MM.1S (cell line): Measurements from ENCODE around the gene ZMIZ1.

ENCODE experiments used
- DNase-seq: peaks from one replicate; pipeline ENCODE4 v3.0.0-alpha.2; 2015
- H2AFZ ChIP-seq: fragments of 300-600 bp; sonication (generic); 2 replicates; pipeline ENCODE4 v1.6.0; 2016; ENCODE audit warnings: antibody characterized with exemption, low read length
- H3F3A ChIP-seq: fragments of 300-600 bp; sonication (generic); 2 replicates; pipeline ENCODE4 v1.6.1; 2016; ENCODE audit warnings: mild to moderate bottlenecking, antibody characterized with exemption, low read length, moderate library complexity, mixed read lengths; ENCODE audit not compliant: insufficient read depth
- H3K27ac ChIP-seq: fragments of 300-600 bp; sonication (generic); 2 replicates; pipeline ENCODE4 v1.5.1; 2016; ENCODE audit warnings: mild to moderate bottlenecking, low read length
- H3K27me3 ChIP-seq: fragments of 300-600 bp; sonication (generic); replicated peaks from 2 replicates; pipeline ENCODE4 v1.6.0; 2016; ENCODE audit warnings: low read length; ENCODE audit not compliant: insufficient read depth
- H3K36me3 ChIP-seq: fragments of 300-600 bp; sonication (generic); replicated peaks from 2 replicates; pipeline ENCODE4 v1.6.1; 2016; ENCODE audit warnings: mild to moderate bottlenecking, low read length, mixed read lengths; ENCODE audit not compliant: insufficient read depth
- H3K4me1 ChIP-seq: fragments of 300-600 bp; sonication (generic); 2 replicates; pipeline ENCODE4 v1.6.1; 2016; ENCODE audit warnings: low read length, mixed read lengths
- H3K4me2 ChIP-seq: fragments of 300-600 bp; sonication (generic); 2 replicates; pipeline ENCODE4 v1.6.0; 2016; ENCODE audit warnings: low read depth, low read length
- H3K4me3 ChIP-seq: fragments of 300-600 bp; sonication (generic); 2 replicates; pipeline ENCODE4 v1.5.1; 2016; ENCODE audit warnings: low read length, mixed read lengths
- H3K79me2 ChIP-seq: fragments of 300-600 bp; sonication (generic); 2 replicates; pipeline ENCODE4 v1.6.1; 2016; ENCODE audit warnings: mixed run types, low read length, mixed read lengths
- H3K9ac ChIP-seq: fragments of 300-600 bp; sonication (generic); 2 replicates; pipeline ENCODE4 v1.6.1; 2016; ENCODE audit warnings: low read length, mixed read lengths
- H3K9me2 ChIP-seq: fragments of 300-600 bp; sonication (generic); replicated peaks from 2 replicates; pipeline ENCODE4 v1.6.1; 2016; ENCODE audit warnings: mild to moderate bottlenecking, low read length, mixed read lengths; ENCODE audit not compliant: insufficient read depth
- H3K9me3 ChIP-seq: fragments of 300-600 bp; sonication (generic); replicated peaks from 2 replicates; pipeline ENCODE4 v1.6.1; 2016; ENCODE audit warnings: mild to moderate bottlenecking, low read length, mixed read lengths; ENCODE audit not compliant: insufficient read depth
- H4K20me1 ChIP-seq: fragments of 300-600 bp; sonication (generic); 2 replicates; pipeline ENCODE4 v1.6.1; 2016; ENCODE audit warnings: mild to moderate bottlenecking, low read length, moderate library complexity, mixed read lengths; ENCODE audit not compliant: insufficient read depth
- EZH2 ChIP-seq: fragments of 300-600 bp; sonication (generic); optimal IDR thresholded peaks from 2 replicates; pipeline ENCODE3; 2017; ENCODE audit warnings: low read depth, mild to moderate bottlenecking, antibody characterized with exemption, low read length, mixed read lengths
- EZH2phosphoT487 ChIP-seq: fragments of 300-600 bp; sonication (generic); IDR thresholded peaks from 2 replicates; pipeline ENCODE4 v1.6.1; 2018; ENCODE audit warnings: antibody characterized with exemption, low read length
- TF ChIP-seq, protein P1 (sequence below): fragments of 300-600 bp; sonication (generic); IDR thresholded peaks from 2 replicates; pipeline ENCODE4 v1.5.1; 2016; ENCODE audit warnings: antibody characterized with exemption, low read length, mixed read lengths

ZMIZ1 gene

GRCh38 chr10:79160191-79160590 lies 91.4 kb downstream of the ZMIZ1 start:
- no peaks in the 10 kb centered on the region for H3K9me3 ChIP-seq
- H3K27ac ChIP-seq, result no peak overlapping the region
- H4K20me1 ChIP-seq, result no peaks in the 10 kb centered on the region
- TF ChIP-seq, protein P1, sequence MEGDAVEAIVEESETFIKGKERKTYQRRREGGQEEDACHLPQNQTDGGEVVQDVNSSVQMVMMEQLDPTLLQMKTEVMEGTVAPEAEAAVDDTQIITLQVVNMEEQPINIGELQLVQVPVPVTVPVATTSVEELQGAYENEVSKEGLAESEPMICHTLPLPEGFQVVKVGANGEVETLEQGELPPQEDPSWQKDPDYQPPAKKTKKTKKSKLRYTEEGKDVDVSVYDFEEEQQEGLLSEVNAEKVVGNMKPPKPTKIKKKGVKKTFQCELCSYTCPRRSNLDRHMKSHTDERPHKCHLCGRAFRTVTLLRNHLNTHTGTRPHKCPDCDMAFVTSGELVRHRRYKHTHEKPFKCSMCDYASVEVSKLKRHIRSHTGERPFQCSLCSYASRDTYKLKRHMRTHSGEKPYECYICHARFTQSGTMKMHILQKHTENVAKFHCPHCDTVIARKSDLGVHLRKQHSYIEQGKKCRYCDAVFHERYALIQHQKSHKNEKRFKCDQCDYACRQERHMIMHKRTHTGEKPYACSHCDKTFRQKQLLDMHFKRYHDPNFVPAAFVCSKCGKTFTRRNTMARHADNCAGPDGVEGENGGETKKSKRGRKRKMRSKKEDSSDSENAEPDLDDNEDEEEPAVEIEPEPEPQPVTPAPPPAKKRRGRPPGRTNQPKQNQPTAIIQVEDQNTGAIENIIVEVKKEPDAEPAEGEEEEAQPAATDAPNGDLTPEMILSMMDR, result no peak
- no peak for TF ChIP-seq EZH2phosphoT487
- TF ChIP-seq EZH2, result no peak
- H3K4me2 ChIP-seq, result no peak overlapping the region
- no peak overlapping the region for H3K9ac ChIP-seq
- H3F3A ChIP-seq, result no peaks in the 10 kb centered on the region
- no peak for DNase-seq
- H2AFZ ChIP-seq, result no peak overlapping the region
- no peaks in the 10 kb centered on the region for H3K36me3 ChIP-seq
- no peak overlapping the region for H3K4me3 ChIP-seq
- no peaks in the 10 kb centered on the region for H3K4me1 ChIP-seq
- no peaks in the 10 kb centered on the region for H3K27me3 ChIP-seq
- no peaks in the 10 kb centered on the region for H3K79me2 ChIP-seq
- H3K9me2 ChIP-seq, result no peaks in the 10 kb centered on the region

DNA sequence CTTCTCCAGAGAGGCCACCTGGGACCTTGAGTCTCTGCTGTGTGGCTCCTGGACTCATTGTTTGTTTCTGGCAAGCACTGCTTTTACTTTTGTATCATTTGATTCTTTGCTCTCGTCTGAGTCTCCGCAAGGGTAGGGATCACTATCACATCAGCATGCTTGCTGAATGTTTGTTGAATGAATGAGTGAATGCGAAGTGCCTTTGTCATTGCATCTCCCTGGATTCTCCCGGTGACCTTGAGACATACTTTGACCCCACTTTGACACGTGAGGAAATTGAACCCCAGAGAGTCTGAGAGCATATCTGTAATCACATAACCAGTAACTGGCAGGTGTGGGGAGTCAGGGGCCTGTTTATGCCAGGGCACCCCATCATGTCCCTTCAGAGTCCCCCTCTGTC lies 92.8 kb downstream of the ZMIZ1 start:
- no peaks in the 10 kb centered on the region for H3K79me2 ChIP-seq
- H3F3A ChIP-seq, result no peaks in the 10 kb centered on the region
- H3K27ac ChIP-seq, result no peak overlapping the region
- H3K27me3 ChIP-seq, result no peaks in the 10 kb centered on the region
- no peak for DNase-seq
- H3K9me2 ChIP-seq, result no peaks in the 10 kb centered on the region
- TF ChIP-seq, protein P1, result no peak
- TF ChIP-seq EZH2, result no peak
- no peak for TF ChIP-seq EZH2phosphoT487
- H3K4me1 ChIP-seq, result no peaks in the 10 kb centered on the region
- H4K20me1 ChIP-seq, result no peaks in the 10 kb centered on the region
- no peak overlapping the region for H2AFZ ChIP-seq
- no peaks in the 10 kb centered on the region for H3K9me3 ChIP-seq
- no peak overlapping the region for H3K9ac ChIP-seq
- H3K4me2 ChIP-seq, result no peak overlapping the region
- H3K36me3 ChIP-seq, result no peaks in the 10 kb centered on the region
- no peak overlapping the region for H3K4me3 ChIP-seq

DNA sequence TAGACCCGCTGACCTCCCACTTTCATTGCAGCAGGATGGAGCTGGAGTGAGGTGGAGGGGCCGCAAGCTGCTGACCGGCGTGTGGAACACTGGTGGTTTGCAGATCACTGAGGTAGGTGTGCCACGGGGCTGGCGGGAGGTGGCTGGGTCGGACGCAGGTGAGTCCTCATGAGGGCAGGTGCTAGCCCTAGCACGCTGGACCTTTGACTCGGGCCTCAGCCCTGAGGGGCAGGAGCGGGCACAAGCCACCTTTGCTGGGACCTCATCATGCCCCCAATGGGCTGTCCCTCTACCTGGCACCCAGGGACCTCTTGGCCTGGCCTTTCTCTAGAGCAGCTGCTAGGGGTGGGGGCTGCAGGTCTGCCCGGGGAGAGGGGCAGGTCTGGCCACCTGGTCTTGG lies 93.3 kb downstream of the ZMIZ1 start:
- H4K20me1 ChIP-seq, result no peaks in the 10 kb centered on the region
- H3K27ac ChIP-seq, result no peak overlapping the region

More for the DNA sequence above, 93.3 kb downstream of the ZMIZ1 start:
- no peaks in the 10 kb centered on the region for H3K79me2 ChIP-seq
- no peaks in the 10 kb centered on the region for H3K9me2 ChIP-seq
- no peak overlapping the region for H3K4me2 ChIP-seq
- H3F3A ChIP-seq, result no peaks in the 10 kb centered on the region
- H3K4me1 ChIP-seq, result no peaks in the 10 kb centered on the region
- no peak overlapping the region for H3K4me3 ChIP-seq
- no peaks in the 10 kb centered on the region for H3K27me3 ChIP-seq
- TF ChIP-seq EZH2phosphoT487, result no peak
- no peak for TF ChIP-seq EZH2
- TF ChIP-seq, protein P1, result no peak
- H3K9ac ChIP-seq, result no peak overlapping the region
- H2AFZ ChIP-seq, result no peak overlapping the region
- DNase-seq, result no peak
- H3K36me3 ChIP-seq, result no peaks in the 10 kb centered on the region
- H3K9me3 ChIP-seq, result no peaks in the 10 kb centered on the region
